ENCODE data around the gene DAPP1. TPM values are rescaled to one million over a fixed set of nuclear protein-coding genes. Genes with fewer than 3 reads are reported as not detected.
A peak's percentile ranks its signal among the peaks of the same experiment; 100 is the strongest.

DAPP1 gene
- total and polyA plus RNA-seq, 2 donors: 17.5 to 24.4 TPM

GRCh38 chr4:99893839-99894160 lies 77.2 kb downstream of the DAPP1 start:
- H3K4me1 ChIP-seq (ENCODE audit: control insufficient read depth in 2 of 2, insufficient read depth in 2 of 2, low read length in 2 of 2): peaks cover 14 to 17% of the 10 kb centered on the region in 2 donors
- H3K27ac ChIP-seq (ENCODE audit: low read depth in 1 of 2, low read length in 1 of 2): peak overlapping the region; percentile 75 to 80
- no peak for DNase-seq (ENCODE audit: low read depth in 6 of 9, low spot score in 9 of 9)

GRCh38 chr4:99894161-99894997 lies 77.8 kb downstream of the DAPP1 start, which contains the start of gene LAMTOR3:
TSS of gene LAMTOR3 (minus strand) at chr4:99894427. CDS start at chr4:99893963, 464 bp downstream.
- Histone ChIP-seq H3K27ac (ENCODE audit: low read depth in 1 of 2, low read length in 1 of 2) (peak within 1 kb of the TSS; percentile 75 to 80), H3K27me3 (ENCODE audit: control insufficient read depth in 2 of 2, insufficient read depth in 1 of 2, low read length in 1 of 2) (no peaks in the 10 kb centered on the region), H3K9me3 (ENCODE audit: control insufficient read depth in 2 of 2, insufficient read depth in 1 of 2, low read length in 1 of 2) (no peaks in the 10 kb centered on the region), H3K4me3 (ENCODE audit: low read length in 2 of 2) (peak within 1 kb of the TSS; percentile 73 to 79), H3K36me3 (ENCODE audit: control insufficient read depth in 2 of 2, insufficient read depth in 2 of 2, low read length in 1 of 2) (no peaks in the 10 kb centered on the region), H3K4me1 (ENCODE audit: control insufficient read depth in 2 of 2, insufficient read depth in 2 of 2, low read length in 2 of 2) (peaks cover 14 to 17% of the 10 kb centered on the region in 2 donors)
- DNase-seq (ENCODE audit: low read depth in 6 of 9, low spot score in 9 of 9): peak; percentile 72 to 95 (median 83)
- WGBS: 3% methylated on average over 35 of the region's 40 CpGs

More at GRCh38 chr4:99893839-99894160, 77.2 kb downstream of the DAPP1 start:
- H3K27me3 ChIP-seq (ENCODE audit: control insufficient read depth in 2 of 2, insufficient read depth in 1 of 2, low read length in 1 of 2): no peaks in the 10 kb centered on the region
- no peaks in the 10 kb centered on the region for H3K36me3 ChIP-seq (ENCODE audit: control insufficient read depth in 2 of 2, insufficient read depth in 2 of 2, low read length in 1 of 2)
- H3K9me3 ChIP-seq (ENCODE audit: control insufficient read depth in 2 of 2, insufficient read depth in 1 of 2, low read length in 1 of 2): no peaks in the 10 kb centered on the region
- WGBS: 2% methylated on average over 12 of the region's 12 CpGs
- H3K4me3 ChIP-seq (ENCODE audit: low read length in 2 of 2): peak overlapping the region; percentile 73 to 79

- WGBS: 95% methylated on average over 16 of the region's 16 CpGs
- Histone ChIP-seq H3K36me3 (ENCODE audit: control insufficient read depth in 2 of 2, insufficient read depth in 2 of 2, low read length in 1 of 2) (no peaks in the 10 kb centered on the region), H3K27ac (ENCODE audit: low read depth in 1 of 2, low read length in 1 of 2) (peak overlapping the region; percentile 8 to 48), H3K4me3 (ENCODE audit: low read length in 2 of 2) (peak overlapping the region; percentile 32 to 73), H3K9me3 (ENCODE audit: control insufficient read depth in 2 of 2, insufficient read depth in 1 of 2, low read length in 1 of 2) (no peaks in the 10 kb centered on the region), H3K27me3 (ENCODE audit: control insufficient read depth in 2 of 2, insufficient read depth in 1 of 2, low read length in 1 of 2) (no peaks in the 10 kb centered on the region), H3K4me1 (ENCODE audit: control insufficient read depth in 2 of 2, insufficient read depth in 2 of 2, low read length in 2 of 2) (peaks cover 14 to 17% of the 10 kb centered on the region in 2 donors)
- DNase-seq (ENCODE audit: low read depth in 6 of 9, low spot score in 9 of 9): no peak
These were observed 78.4 kb downstream of the DAPP1 start for GRCh38 chr4:99894998-99895397.

GRCh38 chr4:99915449-99915848 lies 98.8 kb downstream of the DAPP1 start:
- H3K27me3 ChIP-seq (ENCODE audit: control insufficient read depth in 2 of 2, insufficient read depth in 1 of 2, low read length in 1 of 2): no peaks in the 10 kb centered on the region
- peaks cover 10 to 22% of the 10 kb centered on the region in 2 donors for H3K36me3 ChIP-seq (ENCODE audit: control insufficient read depth in 2 of 2, insufficient read depth in 2 of 2, low read length in 1 of 2)
- DNase-seq (ENCODE audit: low read depth in 6 of 9, low spot score in 9 of 9): no peak
- H3K4me3 ChIP-seq (ENCODE audit: low read length in 2 of 2): no peak overlapping the region
- H3K4me1 ChIP-seq (ENCODE audit: control insufficient read depth in 2 of 2, insufficient read depth in 2 of 2, low read length in 2 of 2): no peaks in the 10 kb centered on the region
- H3K9me3 ChIP-seq (ENCODE audit: control insufficient read depth in 2 of 2, insufficient read depth in 1 of 2, low read length in 1 of 2): no peaks in the 10 kb centered on the region
- H3K27ac ChIP-seq (ENCODE audit: low read depth in 1 of 2, low read length in 1 of 2): no peak overlapping the region
- WGBS: 80% methylated on average over 2 of the region's 2 CpGs

- H3K36me3 ChIP-seq (ENCODE audit: control insufficient read depth in 2 of 2, insufficient read depth in 2 of 2, low read length in 1 of 2): peaks cover 10 to 23% of the 10 kb centered on the region in 2 donors
- H3K27ac ChIP-seq (ENCODE audit: low read depth in 1 of 2, low read length in 1 of 2): no peak overlapping the region
- H3K4me3 ChIP-seq (ENCODE audit: low read length in 2 of 2): no peak overlapping the region
- H3K27me3 ChIP-seq (ENCODE audit: control insufficient read depth in 2 of 2, insufficient read depth in 1 of 2, low read length in 1 of 2): no peaks in the 10 kb centered on the region
- no peaks in the 10 kb centered on the region for H3K4me1 ChIP-seq (ENCODE audit: control insufficient read depth in 2 of 2, insufficient read depth in 2 of 2, low read length in 2 of 2)
- no peak for DNase-seq (ENCODE audit: low read depth in 6 of 9, low spot score in 9 of 9)
- WGBS: 98% methylated on average over 3 of the region's 3 CpGs
- no peaks in the 10 kb centered on the region for H3K9me3 ChIP-seq (ENCODE audit: control insufficient read depth in 2 of 2, insufficient read depth in 1 of 2, low read length in 1 of 2)
These were observed 100.9 kb downstream of the DAPP1 start for GRCh38 chr4:99917575-99917974.

GRCh38 chr4:99918656-99919055 lies 102.0 kb downstream of the DAPP1 start:
- WGBS: 98% methylated on average over 2 of the region's 2 CpGs
- Histone ChIP-seq H3K4me3 (ENCODE audit: low read length in 2 of 2) (no peak overlapping the region), H3K27ac (ENCODE audit: low read depth in 1 of 2, low read length in 1 of 2) (no peak overlapping the region), H3K9me3 (ENCODE audit: control insufficient read depth in 2 of 2, insufficient read depth in 1 of 2, low read length in 1 of 2) (no peaks in the 10 kb centered on the region), H3K4me1 (ENCODE audit: control insufficient read depth in 2 of 2, insufficient read depth in 2 of 2, low read length in 2 of 2) (no peaks in the 10 kb centered on the region), H3K36me3 (ENCODE audit: control insufficient read depth in 2 of 2, insufficient read depth in 2 of 2, low read length in 1 of 2) (peaks cover 10 to 27% of the 10 kb centered on the region in 2 donors), H3K27me3 (ENCODE audit: control insufficient read depth in 2 of 2, insufficient read depth in 1 of 2, low read length in 1 of 2) (no peaks in the 10 kb centered on the region)
- no peak for DNase-seq (ENCODE audit: low read depth in 6 of 9, low spot score in 9 of 9)

Other genes with a start within 250 kb of the DAPP1 start
- 0.42 TPM for gene MTTP, start 242.0 kb upstream of the DAPP1 start, total RNA-seq
- 0.34 TPM for gene MTTP, start 242.0 kb upstream of the DAPP1 start, polyA plus RNA-seq
- 1.4 TPM for gene C4orf54, start 159.0 kb upstream of the DAPP1 start, total RNA-seq
- 0.23 TPM for gene C4orf54, start 159.0 kb upstream of the DAPP1 start, polyA plus RNA-seq
- gene LAMTOR3, start 77.6 kb downstream of the DAPP1 start, total RNA-seq: 44.1 TPM
- 91.8 TPM for gene LAMTOR3, start 77.6 kb downstream of the DAPP1 start, polyA plus RNA-seq
- 22.9 TPM for gene DNAJB14, start 129.8 kb downstream of the DAPP1 start, total RNA-seq
- 18.5 TPM for gene DNAJB14, start 129.8 kb downstream of the DAPP1 start, polyA plus RNA-seq
- gene H2AZ1, start 133.4 kb downstream of the DAPP1 start, total RNA-seq: 670 TPM
- 263 TPM for gene H2AZ1, start 133.4 kb downstream of the DAPP1 start, polyA plus RNA-seq